Activated CD4-positive, alpha-beta T cell treated with anti-CD3 and anti-CD28 coated beads for 24 hours (primary cell): Measurements from ENCODE around the gene DCUN1D2.
"Not testable (repeated sequence)": the region's sequence is repeated elsewhere in the genome, so short reads cannot be mapped to it uniquely, and the experiment has no call there.

Experiments used
- DNase-seq, 2 donors: peaks; one replicate each; pipeline ENCODE4 v3.0.0-alpha.2; 2020; ENCODE audit warnings: low read depth in 2 of 2

Gene DCUN1D2

DNA sequence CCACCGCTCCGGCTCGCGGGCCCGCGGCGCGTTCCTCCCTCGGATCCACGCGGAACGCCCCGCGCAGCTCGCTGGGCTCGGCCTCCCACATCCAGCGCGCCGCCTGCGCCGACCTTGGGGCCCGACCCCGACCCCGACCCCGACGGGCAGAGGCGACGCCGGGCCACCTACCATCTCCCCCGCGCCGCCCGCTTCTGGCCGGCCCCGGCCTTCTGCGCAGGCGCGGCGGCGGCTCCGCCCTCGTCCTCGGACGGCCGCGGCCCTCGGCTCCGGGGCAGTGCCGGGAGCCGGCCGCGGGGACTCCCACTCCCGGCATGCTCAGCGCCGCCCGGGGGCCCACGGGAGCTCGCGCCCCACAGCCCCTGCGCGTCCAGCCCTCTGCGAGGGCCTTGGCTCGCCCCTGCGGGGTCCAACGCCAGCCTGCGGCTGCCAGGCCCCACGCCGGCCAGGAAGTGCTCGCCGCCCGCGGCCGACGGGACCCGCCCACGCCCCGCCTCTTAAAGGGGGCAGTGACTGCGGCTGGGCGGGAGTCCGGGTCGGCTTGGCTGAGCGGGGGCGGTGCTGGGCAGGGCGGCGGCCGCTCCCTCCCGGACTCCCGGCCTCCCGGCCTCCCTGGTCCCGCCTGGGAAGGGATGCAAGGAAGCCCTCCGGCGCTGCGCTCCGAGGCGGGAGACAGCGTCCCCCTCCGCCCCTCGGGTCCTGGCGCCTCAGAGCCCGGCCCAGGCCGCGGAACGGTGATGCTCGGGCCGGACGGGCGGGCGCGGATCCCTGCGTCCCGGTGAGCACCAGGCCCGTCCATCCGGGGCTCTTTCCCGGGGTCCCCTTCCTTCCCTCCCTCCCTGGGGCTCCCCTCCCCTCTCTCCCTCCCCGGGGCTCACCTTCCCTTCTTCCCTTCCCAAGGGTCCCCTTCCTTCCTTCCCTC is at the start of gene DCUN1D2:
TSS of gene DCUN1D2 (minus strand) at position 216 of the 922 bp plus-strand sequence. CDS start at position 174, 42 bp downstream.
- peak; percentile 50 to 63 for DNase-seq

DNA sequence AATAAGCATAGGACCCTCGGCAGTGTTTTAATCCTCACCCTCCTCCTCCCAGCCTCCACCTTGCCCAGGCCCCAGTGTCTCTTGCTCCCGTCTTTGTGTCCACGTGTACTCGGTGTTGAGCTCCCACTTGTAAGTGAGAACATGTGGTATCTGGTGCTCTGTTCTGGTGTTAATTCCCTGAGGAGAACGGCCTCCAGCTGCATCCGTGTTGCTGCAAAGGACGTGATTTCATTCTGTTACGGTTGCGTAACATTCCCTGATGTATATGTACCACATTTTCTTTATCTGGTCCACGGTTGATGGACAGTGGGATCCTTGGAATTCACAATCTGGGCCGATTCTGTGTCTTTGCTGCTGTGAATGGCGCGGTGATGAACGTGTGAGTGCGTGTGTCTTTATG is 49.3 kb upstream of the DCUN1D2 start:
- no peak for DNase-seq

DNA sequence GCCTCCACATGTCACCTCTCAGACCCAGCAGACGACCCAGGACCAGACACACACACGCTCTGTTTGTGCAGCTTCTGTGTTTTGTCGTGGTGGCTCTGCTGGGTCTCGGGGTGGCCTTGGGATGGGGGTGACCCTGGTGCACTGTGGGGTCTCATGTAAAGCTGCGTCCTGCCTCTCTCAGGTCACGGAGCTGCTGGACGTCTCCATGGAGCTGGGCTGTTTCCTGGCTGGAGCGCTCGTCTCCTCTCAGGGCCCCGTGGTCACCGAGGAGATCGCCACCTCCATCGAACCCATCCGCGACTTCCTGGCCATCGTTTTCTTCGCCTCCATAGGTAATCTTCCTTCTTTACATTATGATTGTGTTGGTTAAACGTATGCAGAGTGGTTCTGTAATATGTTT is 48.7 kb upstream of the DCUN1D2 start:
- no peak for DNase-seq

DNA sequence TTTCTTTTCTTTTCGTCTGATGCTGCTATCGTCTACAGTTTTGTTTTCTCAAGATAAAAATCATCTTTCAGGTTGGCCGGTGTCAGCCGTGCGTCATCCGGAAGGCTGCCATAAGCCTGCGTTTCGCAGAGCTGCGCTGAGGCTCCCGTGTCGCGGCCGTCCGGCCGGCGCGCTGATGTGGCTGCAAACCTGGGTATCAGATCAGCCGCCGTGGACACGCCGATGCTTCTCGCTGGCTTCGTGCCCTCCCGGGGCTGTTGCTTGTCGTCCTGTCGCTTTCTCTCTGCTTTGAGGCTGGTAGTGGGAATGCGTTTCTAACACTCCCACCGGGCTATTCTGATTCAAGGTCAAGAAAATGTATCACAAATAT is 48.2 kb upstream of the DCUN1D2 start:
- no peak for DNase-seq

DNA sequence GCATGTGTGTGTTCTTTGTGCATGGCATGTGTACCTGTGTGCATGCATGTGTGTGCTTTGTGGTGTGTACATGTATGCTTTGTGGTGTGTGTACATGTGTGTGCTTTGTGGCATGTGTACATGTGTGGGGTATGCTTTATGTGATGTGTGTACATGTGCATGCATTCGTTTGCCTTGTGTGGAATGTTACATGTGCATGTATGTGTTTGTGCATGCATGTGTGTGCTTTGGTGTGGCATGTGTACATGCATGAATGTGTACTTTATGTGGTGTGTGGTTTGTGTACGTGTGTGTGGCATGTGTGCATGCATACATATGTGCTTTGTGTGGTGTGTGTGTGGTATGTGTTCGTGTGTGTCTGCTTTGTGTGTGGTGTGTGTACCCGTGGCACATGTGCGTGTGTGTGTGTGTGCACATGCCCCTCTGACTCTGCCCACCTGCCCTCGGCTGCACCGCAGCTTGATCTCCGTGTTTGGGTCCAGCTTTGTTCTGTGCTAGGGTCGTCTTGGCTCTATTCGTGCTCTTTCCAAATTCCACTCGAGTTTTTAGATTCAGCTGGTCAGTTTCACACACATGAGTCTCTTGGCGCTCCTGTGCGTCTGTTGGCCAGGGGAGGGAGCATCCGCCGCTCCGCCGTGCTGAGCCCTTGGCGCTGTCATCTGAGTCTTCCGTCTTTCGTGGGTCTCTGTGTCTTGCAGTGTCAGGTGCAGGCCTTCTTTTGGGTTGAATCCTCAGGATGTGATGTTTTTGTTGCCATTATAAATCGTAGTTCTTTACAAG is 47.6 kb upstream of the DCUN1D2 start:
- DNase-seq: no peak

DNA sequence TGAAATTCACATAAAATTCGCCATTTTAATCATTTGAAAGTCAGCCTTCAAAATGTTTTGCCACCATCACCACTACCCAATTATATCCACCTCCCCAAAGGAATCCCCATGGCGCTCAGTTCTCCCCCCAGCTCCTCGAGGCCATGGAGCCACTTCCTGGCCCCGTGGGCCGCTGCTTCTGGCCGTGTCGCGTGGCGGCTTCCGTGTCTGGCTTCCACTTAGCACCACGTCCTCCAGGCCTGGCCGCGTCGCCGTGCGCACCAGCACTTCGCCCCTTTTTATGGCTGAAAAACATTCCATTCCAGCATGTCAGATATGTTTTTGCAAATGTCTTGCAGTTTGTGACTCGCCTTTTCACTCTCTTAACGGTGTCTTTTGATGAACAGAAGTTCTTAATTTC is 46.7 kb upstream of the DCUN1D2 start:
- no peak for DNase-seq

DNA sequence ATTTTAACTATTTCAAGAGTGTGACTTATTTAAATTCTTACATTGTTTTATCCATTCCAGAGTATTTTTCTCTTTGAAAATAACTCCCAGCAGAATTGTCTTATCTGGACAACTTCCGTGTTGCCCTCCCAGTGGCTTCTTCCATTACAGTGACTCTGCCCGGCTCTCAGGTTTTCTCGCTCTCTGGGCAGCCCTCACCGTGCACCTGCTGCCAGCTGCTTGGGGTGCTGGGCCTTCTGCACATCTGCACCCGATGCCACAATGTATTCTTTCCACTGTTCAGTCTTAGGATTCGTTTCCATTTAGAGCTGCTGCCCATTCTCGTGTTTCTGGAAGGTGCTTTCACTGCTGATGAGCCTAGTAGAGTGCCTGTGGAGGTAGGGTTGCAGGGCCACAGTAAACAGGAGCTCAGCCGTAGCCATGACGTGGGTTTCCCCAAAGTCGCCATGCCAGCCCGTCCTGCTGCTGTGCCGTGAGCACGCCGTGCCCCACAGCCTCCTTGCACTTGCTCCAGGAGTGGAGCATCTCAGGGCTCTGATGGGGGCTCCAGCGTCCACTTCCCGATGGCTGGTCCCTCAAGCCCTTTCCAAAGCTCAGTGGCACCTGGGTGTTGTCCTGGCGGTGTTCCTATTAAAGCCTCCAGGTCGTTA is 46.1 kb upstream of the DCUN1D2 start:
- no peak for DNase-seq

DNA sequence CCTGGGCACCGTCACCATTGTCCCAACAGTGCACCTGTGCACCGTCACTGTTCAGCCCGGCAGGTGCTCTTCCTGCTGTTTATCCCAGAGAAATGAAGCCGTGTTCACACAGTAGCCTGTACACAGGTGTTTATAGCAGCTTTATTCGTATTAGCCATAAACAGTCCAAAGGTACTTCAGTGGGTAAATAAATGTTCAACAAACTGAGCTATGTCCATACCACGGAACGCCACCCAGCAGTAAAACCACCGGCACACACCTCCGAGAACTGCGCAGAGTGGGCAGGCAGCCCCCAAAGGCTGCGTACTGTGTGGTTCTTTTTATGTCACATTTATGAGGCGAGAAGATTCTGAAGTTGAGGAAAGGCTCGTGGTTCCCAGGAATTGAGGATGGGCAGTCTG is 44.9 kb upstream of the DCUN1D2 start:
- DNase-seq: no peak

DNA sequence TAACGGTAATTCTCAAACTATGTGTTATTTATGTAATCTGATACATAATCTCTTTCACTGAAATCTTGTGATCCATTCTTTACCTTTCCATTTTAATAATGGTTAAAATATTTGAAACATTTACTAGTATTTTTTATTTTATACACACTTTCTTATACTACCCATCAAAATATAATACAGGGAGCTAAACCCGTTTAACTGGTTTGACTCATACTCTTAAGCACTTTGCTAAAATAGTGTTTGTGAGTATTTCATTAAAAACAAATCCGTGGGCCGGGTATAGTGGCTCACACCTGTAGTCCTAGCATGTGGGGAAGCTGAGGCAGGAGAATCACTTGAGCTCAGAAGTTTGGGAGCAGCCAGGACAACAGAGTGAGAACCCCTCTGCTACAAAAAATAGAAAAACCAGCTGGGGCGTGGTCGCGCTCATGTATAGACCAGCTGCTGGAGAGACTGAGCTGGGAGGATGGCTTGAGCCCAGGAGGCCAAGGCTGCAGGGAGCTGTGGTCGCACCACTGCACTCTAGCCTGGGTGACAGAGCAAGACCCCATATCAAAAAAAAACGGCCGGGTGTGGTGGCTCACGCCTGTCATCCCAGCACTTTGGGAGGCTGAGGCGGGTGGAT is 43.8 kb upstream of the DCUN1D2 start:
- no peak for DNase-seq

DNA sequence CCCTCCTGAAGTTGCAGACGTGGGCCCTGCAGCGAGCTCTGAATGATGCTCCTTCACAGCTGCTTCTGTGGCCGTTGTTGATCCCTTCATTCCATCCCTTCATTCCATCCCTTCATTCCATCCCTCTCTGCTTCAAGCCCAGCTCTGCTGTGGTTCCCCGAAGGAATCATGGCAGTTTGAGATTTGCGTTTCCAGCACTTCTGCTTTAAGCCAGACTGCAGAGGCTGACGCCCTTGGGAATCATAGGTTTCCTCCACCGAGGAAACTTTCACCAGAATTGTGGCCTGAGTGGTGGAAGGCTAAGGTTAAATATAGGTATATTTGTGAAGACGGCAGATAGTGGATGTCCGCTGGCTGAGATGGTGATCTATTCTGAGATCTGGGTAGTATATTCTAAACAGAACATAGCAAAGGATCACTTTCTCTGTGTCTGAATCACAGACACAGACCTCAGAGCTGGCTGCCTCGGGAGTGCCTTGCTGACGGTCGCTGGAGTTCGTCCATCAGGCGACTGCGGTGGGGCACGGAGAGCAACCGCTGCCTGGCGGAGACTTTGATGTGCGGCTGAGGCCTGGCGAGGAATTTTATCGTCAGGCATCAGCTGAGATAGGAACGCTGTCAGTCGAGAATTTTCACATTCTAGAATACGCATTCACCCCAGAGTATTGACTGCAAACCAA is 42.8 kb upstream of the DCUN1D2 start:
- no peak for DNase-seq

DNA sequence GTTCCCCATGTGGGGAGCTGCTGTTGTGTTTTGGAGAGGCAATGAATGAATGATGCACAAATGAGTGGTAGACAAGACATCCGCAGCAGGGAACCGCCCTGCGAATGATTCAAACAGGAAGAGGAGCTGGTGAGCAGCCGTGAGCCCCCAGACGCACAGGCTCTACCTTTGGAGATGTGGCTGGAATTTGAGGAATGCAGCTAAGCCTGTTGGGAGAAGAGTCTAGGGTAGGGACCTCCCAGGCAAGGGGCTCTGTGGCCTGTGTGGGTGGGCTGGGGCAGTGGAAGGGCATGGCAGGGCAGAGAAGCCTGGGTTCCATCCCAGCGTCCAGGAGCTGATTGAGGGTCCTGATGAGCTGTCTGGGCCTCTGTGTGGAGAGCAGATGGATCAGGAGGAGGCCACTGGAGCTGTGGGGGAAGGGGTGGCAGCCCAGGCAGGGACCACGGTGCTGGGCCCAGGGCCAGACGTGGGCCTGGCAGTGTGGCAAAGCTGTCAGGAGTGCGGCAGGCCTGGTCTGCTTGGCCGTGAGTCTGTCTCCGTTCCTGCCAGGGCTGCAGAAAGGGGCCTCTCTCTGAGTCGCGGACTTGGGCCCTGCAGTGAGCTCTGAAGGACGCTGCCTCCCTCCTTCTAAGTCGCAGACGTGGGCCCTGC is 41.8 kb upstream of the DCUN1D2 start:
- DNase-seq: no peak

DNA sequence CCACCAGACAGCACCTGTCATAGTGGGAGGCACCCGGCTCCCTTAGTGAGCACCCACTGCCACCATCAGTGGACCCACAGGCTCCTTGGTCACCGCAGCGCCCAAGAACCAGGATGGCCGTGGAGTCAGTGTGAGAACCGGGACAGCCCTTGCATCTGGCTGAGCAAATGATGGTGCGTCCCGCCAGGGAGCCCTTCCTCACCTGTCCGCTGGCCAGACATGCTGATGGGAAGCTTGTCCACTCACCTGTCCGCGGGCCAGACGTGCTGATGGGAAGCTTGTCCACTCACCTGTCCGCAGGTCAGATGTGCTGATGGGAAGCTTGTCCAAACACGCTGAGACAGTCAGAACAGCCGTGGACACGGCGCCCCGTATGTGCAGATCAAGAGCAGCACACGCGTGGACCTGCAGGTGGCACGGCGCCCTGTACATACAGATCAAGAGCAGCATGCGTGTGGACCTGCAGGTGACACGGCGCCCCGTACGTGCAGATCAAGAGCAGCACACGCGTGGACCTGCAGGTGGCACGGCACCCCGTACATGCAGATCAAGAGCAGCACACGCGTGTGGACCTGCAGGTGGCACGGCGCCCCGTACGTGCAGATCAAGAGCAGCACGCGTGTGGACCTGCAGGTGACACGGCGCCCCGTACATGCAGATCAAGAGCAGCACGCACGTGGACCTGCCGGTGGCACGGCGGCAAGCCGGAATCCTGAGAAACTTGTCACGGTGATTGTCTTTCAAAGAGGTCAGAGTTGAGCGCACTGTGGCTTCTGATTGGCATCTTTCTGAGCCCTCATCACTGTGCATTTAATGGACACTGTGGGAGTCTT is 40.7 kb upstream of the DCUN1D2 start:
- DNase-seq: no peak

DNA sequence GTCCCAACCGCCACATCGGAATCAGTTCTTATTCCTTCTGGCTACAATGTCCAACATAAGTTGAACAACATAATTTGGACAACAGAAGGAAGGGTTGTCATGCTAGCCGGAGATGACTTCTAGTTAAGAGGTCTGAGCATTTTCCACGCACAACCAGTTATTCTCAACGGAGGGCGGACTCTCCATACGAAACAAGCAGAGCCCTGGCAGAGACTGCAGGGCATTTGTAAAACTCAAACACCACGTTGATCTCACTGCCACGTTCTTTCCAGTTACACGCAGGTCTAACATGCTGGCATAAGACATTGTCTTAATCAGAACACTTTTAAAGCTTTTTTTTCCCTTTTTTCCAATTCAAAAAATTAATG is 38.3 kb upstream of the DCUN1D2 start:
- DNase-seq: no peak

DNA sequence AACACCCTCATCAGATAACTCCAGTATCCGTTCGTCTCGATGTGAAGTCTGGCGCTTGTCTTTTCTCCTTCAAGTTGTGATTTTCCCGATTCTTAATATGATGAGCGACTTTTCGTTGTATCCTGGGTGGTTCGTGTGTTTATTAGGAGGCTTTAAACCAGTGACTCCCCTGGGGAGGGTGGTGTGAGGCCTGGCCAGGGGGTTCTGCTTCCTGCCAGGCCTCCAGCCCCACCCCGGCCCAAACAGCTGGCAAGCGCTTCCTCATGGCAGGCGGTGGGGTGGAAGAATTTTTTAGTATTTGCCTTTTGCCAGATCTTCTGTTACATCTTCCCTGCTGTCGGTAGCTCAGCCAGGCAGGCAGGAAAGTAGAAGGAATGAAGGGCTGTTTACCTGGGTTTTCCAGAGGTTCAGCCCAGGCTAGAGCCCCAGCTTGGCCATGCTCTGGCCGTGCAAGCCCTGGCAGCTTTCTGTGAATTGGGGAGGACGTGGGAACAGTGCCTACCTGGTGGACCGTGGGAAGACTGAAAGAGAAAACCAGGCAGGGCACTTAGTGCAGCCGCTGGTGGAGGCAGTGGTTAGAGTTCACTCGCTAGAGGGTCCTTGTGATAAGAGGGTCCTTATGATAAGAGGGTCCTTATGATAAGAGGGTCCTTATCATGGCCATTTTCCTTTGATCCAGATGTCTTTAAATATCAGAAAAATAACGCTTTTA is 37.7 kb upstream of the DCUN1D2 start:
- no peak for DNase-seq

DNA sequence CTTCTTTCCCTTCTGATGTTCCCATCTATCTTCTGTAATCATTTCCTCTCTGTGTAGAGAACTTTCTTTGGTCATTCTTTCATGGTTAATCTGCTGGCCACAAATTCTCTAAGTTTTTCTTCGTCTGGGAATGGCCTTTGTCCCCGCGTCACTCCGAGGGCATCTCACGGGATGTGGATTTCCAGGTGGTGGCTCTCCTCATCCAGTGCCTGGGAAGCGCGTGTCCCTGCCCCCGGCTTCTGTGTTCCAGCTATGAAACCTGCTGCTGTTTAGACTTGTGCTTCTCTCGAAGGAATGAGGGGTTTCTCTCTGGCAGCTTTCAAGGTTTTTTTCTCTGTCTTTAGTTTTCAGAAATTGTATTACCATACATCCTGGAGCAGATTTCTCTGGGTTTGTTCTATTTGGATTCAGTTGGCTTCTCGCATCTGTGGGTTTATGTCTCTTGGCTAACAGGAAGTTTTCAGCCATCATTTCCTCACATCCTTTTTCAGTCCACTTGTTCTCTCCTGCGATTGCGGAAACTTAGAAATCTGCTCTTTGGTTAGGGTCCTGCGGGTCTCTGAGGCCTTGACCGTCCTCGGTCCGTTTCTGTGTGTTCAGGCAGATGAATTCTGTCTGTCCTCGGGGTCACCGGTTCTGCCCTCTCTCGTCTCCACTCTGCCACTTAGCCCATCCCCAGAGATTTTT is 36.9 kb upstream of the DCUN1D2 start:
- no peak for DNase-seq

DNA sequence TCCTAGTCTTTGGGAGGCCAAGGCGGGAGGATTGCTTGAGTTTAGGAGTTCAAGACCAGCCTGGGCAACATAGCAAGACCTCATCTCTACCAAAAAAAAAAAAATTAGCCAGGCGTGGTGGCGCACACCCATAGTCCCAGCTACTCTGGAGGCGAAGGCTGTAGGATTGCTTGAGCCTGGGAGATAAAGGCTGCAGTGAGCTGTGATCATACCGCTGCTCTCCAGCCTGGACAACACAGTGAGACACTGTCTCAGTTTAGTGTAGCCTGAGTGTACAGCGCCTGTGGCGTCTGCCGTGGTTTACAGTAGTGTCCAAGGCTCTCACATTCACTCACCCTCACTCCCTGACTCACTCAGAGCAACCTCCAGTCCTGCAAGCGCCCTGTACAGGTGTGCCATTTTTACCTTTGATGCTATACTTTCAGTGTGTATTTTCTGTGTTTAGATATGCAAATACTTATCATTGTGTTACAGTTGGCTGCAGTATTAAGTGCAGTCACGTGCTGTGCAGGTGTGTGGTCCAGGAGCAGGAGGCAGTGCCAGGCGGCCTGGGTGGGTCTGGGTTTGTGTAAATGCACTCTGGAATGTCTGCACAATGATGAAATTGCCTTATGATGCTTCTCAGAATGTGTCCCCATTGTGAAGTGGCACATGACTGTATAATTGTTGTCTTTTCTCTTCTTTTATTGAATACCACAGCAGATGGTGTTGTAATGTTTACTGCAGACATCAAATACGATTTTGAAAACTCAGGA is 36.1 kb upstream of the DCUN1D2 start:
- DNase-seq: no peak

DNA sequence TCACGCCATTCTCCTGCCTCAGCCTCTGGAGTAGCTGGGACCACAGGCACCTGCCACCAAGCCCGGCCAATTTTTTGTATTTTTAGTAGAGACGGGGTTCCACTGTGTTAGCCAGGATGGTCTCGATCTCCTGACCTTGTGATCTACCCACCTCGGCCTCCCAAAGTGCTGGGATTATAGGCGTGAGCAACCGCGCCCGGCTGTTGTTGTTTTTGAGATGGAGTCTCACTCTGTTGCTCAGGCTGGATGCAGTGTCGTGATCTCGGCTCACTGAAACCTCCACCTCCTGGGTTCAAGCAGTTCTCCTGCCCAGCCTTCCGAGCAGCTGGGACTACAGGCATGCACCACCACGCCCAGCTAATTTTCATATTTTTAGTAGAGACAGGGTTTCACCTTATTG is 31.9 kb upstream of the DCUN1D2 start:
- not testable (repeated sequence) for DNase-seq

DNA sequence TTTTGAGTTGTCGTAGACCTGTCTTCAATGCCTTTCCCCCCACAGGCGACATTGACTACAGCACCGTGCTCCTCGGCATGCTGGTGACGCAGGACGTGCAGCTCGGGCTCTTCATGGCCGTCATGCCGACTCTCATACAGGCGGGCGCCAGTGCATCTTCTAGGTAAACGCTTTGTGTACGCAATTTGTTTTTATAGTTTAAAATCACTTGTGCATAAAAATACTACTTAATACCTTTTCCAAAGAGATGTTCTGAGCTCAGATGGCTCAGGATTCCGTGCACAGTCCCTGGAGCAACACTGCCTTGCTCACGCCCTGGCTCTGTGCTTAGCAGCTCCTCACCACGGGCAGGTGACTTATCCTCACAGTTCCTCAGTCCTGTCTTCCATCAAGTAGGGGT is 30.1 kb upstream of the DCUN1D2 start:
- no peak for DNase-seq
